Activated CD4-positive, alpha-beta T cell treated with anti-CD3 and anti-CD28 coated beads, Interleukin-2, amount 10 ng/mL, durations not matched to agents 24 days and 14 days (primary cell): ENCODE data around the gene CD248. TPM values are rescaled to one million over a fixed set of nuclear protein-coding genes. Genes with fewer than 3 reads are reported as not detected.
"Not testable (repeated sequence)": the region's sequence is repeated elsewhere in the genome, so short reads cannot be mapped to it uniquely, and the experiment has no call there.

ENCODE experiments used
- DNase-seq: peaks from one replicate; pipeline ENCODE4 v3.0.0; 2022
- H3K27ac Mint-ChIP-seq: one replicate; pipeline ENCODE4 v1.8.0; 2022; ENCODE audit warnings: mild to moderate bottlenecking, mixed read lengths
- H3K27me3 Mint-ChIP-seq: one replicate; pipeline ENCODE4 v1.8.0; 2022; ENCODE audit warnings: mixed read lengths
- H3K36me3 Mint-ChIP-seq: one replicate; pipeline ENCODE4 v1.8.0; 2022; ENCODE audit warnings: low read depth, mild to moderate bottlenecking, mixed read lengths
- H3K4me1 Mint-ChIP-seq: one replicate; pipeline ENCODE4 v1.8.0; 2021; ENCODE audit warnings: mixed read lengths
- H3K4me3 Mint-ChIP-seq: one replicate; pipeline ENCODE4 v1.8.0; 2022; ENCODE audit warnings: mild to moderate bottlenecking, moderate library complexity, mixed read lengths
- H3K9me3 Mint-ChIP-seq: one replicate; pipeline ENCODE4 v1.8.0; 2021; ENCODE audit warnings: mixed read lengths
- intact Hi-C: fragments of 100-400 bp; cut with micrococcal nuclease; formaldehyde crosslinking; loops from one replicate; pipeline ENCODE4 v1.15.1; 2023
- total RNA-seq: library from RNA; stranded (reverse); gene quantifications from 2 replicates; pipeline ENCODE4 v1.2.3, GENCODE V29; 2022

Gene CD248
- total RNA-seq, 1 donor from 2014 or later: not detected

GRCh38 chr11:66327171-66328030, 10.6 kb upstream of the CD248 start:
- no peak for DNase-seq
- Mint-ChIP-seq H3K4me3 (peak overlapping the region; percentile 15), H3K27me3 (no peaks in the 10 kb centered on the region), H3K4me1 (peaks cover 37% of the 10 kb centered on the region), H3K36me3 (no peaks in the 10 kb centered on the region), H3K9me3 (no peaks in the 10 kb centered on the region), H3K27ac (peak overlapping the region; percentile 72)
- intact Hi-C loops: loop anchor here (1.0 kb wide), 3 partner anchors 15 to 105 kb away; partner anchors contain the start of gene YIF1A

- Mint-ChIP-seq H3K27ac (peak overlapping the region; percentile 83), H3K4me1 (peaks cover 37% of the 10 kb centered on the region), H3K9me3 (no peaks in the 10 kb centered on the region), H3K27me3 (no peaks in the 10 kb centered on the region), H3K4me3 (peak overlapping the region; percentile 48), H3K36me3 (no peaks in the 10 kb centered on the region)
- peak; percentile 86 for DNase-seq
- intact Hi-C loops: no loop called here
Observed at GRCh38 chr11:66326261-66327111, 9.6 kb upstream of the CD248 start.

- intact Hi-C loops: no loop called here
- Mint-ChIP-seq H3K27ac (no peak overlapping the region), H3K36me3 (no peaks in the 10 kb centered on the region), H3K27me3 (no peaks in the 10 kb centered on the region), H3K9me3 (no peaks in the 10 kb centered on the region), H3K4me1 (peaks cover 37% of the 10 kb centered on the region), H3K4me3 (no peak overlapping the region)
- DNase-seq: no peak
Observed at GRCh38 chr11:66325263-66325671, 8.4 kb upstream of the CD248 start.

- intact Hi-C loops: no loop called here
- no peaks in the 10 kb centered on the region for H3K9me3 Mint-ChIP-seq
- peaks cover 39% of the 10 kb centered on the region for H3K4me1 Mint-ChIP-seq
- no peak overlapping the region for H3K27ac Mint-ChIP-seq
- no peaks in the 10 kb centered on the region for H3K27me3 Mint-ChIP-seq
- DNase-seq: no peak
- no peaks in the 10 kb centered on the region for H3K36me3 Mint-ChIP-seq
- H3K4me3 Mint-ChIP-seq: no peak overlapping the region
Observed at GRCh38 chr11:66324664-66325063, 7.8 kb upstream of the CD248 start.

- H3K27me3 Mint-ChIP-seq: no peaks in the 10 kb centered on the region
- H3K4me3 Mint-ChIP-seq: no peak overlapping the region
- no peaks in the 10 kb centered on the region for H3K9me3 Mint-ChIP-seq
- H3K36me3 Mint-ChIP-seq: no peaks in the 10 kb centered on the region
- DNase-seq: no peak
- H3K4me1 Mint-ChIP-seq: peaks cover 45% of the 10 kb centered on the region
- intact Hi-C loops: no loop called here
- no peak overlapping the region for H3K27ac Mint-ChIP-seq
Observed at GRCh38 chr11:66323684-66324083, 6.8 kb upstream of the CD248 start.

GRCh38 chr11:66322732-66323427, 6.0 kb upstream of the CD248 start:
- Mint-ChIP-seq H3K27me3 (no peaks in the 10 kb centered on the region), H3K4me1 (peaks cover 45% of the 10 kb centered on the region), H3K27ac (no peak overlapping the region), H3K4me3 (no peak overlapping the region), H3K36me3 (no peaks in the 10 kb centered on the region), H3K9me3 (no peaks in the 10 kb centered on the region)
- intact Hi-C loops: no loop called here
- no peak for DNase-seq

GRCh38 chr11:66321606-66322005, 4.8 kb upstream of the CD248 start:
- no peaks in the 10 kb centered on the region for H3K9me3 Mint-ChIP-seq
- H3K4me1 Mint-ChIP-seq: peaks cover 41% of the 10 kb centered on the region

GRCh38 chr11:66320748-66321147, 3.9 kb upstream of the CD248 start:
- H3K27me3 Mint-ChIP-seq, DNase-seq, H3K4me3 Mint-ChIP-seq, H3K27ac Mint-ChIP-seq, intact Hi-C loops, H3K9me3 Mint-ChIP-seq, H3K36me3 Mint-ChIP-seq: not testable (repeated sequence)
- peaks cover 34% of the 10 kb centered on the region for H3K4me1 Mint-ChIP-seq

More at GRCh38 chr11:66321606-66322005, 4.8 kb upstream of the CD248 start:
- Mint-ChIP-seq H3K27me3 (no peaks in the 10 kb centered on the region), H3K36me3 (no peaks in the 10 kb centered on the region), H3K27ac (no peak overlapping the region), H3K4me3 (no peak overlapping the region)
- intact Hi-C loops: no loop called here
- DNase-seq: no peak

GRCh38 chr11:66320289-66320688, 3.4 kb upstream of the CD248 start:
- DNase-seq, H3K27me3 Mint-ChIP-seq, H3K27ac Mint-ChIP-seq, intact Hi-C loops, H3K4me3 Mint-ChIP-seq, H3K36me3 Mint-ChIP-seq, H3K9me3 Mint-ChIP-seq: not testable (repeated sequence)
- H3K4me1 Mint-ChIP-seq: peaks cover 34% of the 10 kb centered on the region

GRCh38 chr11:66318600-66318970, 1.7 kb upstream of the CD248 start:
- Mint-ChIP-seq H3K36me3 (no peaks in the 10 kb centered on the region), H3K4me3 (peak overlapping the region; percentile 41)

GRCh38 chr11:66317723-66318599, 1.1 kb upstream of the CD248 start:
- Mint-ChIP-seq H3K27me3 (peaks cover 3% of the 10 kb centered on the region), H3K36me3 (no peaks in the 10 kb centered on the region), H3K9me3 (no peaks in the 10 kb centered on the region), H3K4me3 (peak overlapping the region; percentile 41), H3K4me1 (peaks cover 35% of the 10 kb centered on the region), H3K27ac (peak overlapping the region; percentile 63)
- peak; percentile 77 for DNase-seq
- intact Hi-C loops: no loop called here

More at GRCh38 chr11:66318600-66318970, 1.7 kb upstream of the CD248 start:
- peaks cover 35% of the 10 kb centered on the region for H3K4me1 Mint-ChIP-seq
- intact Hi-C loops: no loop called here
- no peak for DNase-seq
- H3K9me3 Mint-ChIP-seq: no peaks in the 10 kb centered on the region
- H3K27me3 Mint-ChIP-seq: peaks cover 3% of the 10 kb centered on the region
- peak overlapping the region; percentile 34 for H3K27ac Mint-ChIP-seq

- H3K27me3 Mint-ChIP-seq: peaks cover 3% of the 10 kb centered on the region
- H3K4me1 Mint-ChIP-seq: peaks cover 36% of the 10 kb centered on the region
- DNase-seq: no peak
- H3K4me3 Mint-ChIP-seq: peak overlapping the region; percentile 41
- no peaks in the 10 kb centered on the region for H3K36me3 Mint-ChIP-seq
- intact Hi-C loops: no loop called here
- H3K27ac Mint-ChIP-seq: peak overlapping the region; percentile 62
- no peaks in the 10 kb centered on the region for H3K9me3 Mint-ChIP-seq
Observed at GRCh38 chr11:66317322-66317722, 478 bp upstream of the CD248 start.
